Endothelial cell (in vitro differentiated cells): Measurements from ENCODE around the gene OVCH1. TPM values are rescaled to one million over a fixed set of nuclear protein-coding genes. Genes with fewer than 3 reads are reported as not detected.
A peak's percentile ranks its signal among the peaks of the same experiment; 100 is the strongest.

ENCODE experiments used
- DNase-seq: peaks from one replicate; pipeline ENCODE4 v3.0.0; 2021; ENCODE audit warnings: low spot score
- H3K27ac Mint-ChIP-seq: one replicate; pipeline ENCODE4 v1.8.0; 2021; ENCODE audit warnings: mixed read lengths, inconsistent platforms; ENCODE audit not compliant: unreplicated experiment
- H3K27me3 Mint-ChIP-seq: one replicate; pipeline ENCODE4 v1.8.0; 2021; ENCODE audit warnings: mild to moderate bottlenecking, moderate library complexity, mixed read lengths, inconsistent platforms; ENCODE audit not compliant: unreplicated experiment
- H3K36me3 Mint-ChIP-seq: one replicate; pipeline ENCODE4 v1.8.0; 2021; ENCODE audit warnings: mild to moderate bottlenecking, low read depth, mixed read lengths, inconsistent platforms; ENCODE audit not compliant: unreplicated experiment
- H3K4me1 Mint-ChIP-seq: one replicate; pipeline ENCODE4 v1.8.0; 2021; ENCODE audit warnings: mild to moderate bottlenecking, mixed read lengths, inconsistent platforms; ENCODE audit not compliant: unreplicated experiment
- H3K4me3 Mint-ChIP-seq: one replicate; pipeline ENCODE4 v1.8.0; 2021; ENCODE audit warnings: mild to moderate bottlenecking, mixed read lengths, inconsistent platforms; ENCODE audit not compliant: unreplicated experiment
- H3K9me3 Mint-ChIP-seq: one replicate; pipeline ENCODE4 v1.8.0; 2021; ENCODE audit warnings: mixed read lengths, inconsistent platforms; ENCODE audit not compliant: unreplicated experiment
- total RNA-seq: library from RNA; stranded (reverse); fragmentation: NEBNext Ultra II Directional; extraction: Animal tissue kit (Norgen Biotek cat#: 25700); gene quantifications from one replicate; pipeline ENCODE4 v1.2.1, GENCODE V29; 2021; ENCODE audit not compliant: unreplicated experiment
- TF ChIP-seq, protein P1 (sequence below): fragments of 200-600 bp; sonication (generic); IDR thresholded peaks from one replicate; pipeline ENCODE4 v1.5.0; 2021; ENCODE audit warnings: antibody characterized with exemption; ENCODE audit not compliant: unreplicated experiment

The OVCH1 gene
- total RNA-seq, 1 donor from 2014 or later = not detected

DNA sequence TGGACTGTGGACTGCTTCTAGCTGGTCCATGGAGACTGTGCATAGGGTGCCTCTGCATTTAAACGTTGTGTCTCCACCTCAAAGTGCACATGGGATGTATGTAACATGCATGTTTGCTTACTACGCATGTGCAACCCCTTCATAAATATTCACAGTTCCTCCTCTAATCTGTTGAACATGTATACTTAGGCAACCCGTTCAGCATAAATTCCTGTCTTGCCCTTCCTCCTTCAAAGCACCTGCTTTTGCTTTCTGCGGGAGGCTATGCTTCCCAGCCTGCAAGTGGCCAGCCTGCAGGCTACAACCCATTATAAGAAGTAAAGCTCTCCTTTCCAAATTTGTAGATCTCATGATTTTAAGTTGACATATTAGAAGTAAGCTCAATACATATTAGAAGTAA lies 33.0 kb upstream of the OVCH1 start:
- no peaks in the 10 kb centered on the region for H3K27me3 Mint-ChIP-seq

DNA sequence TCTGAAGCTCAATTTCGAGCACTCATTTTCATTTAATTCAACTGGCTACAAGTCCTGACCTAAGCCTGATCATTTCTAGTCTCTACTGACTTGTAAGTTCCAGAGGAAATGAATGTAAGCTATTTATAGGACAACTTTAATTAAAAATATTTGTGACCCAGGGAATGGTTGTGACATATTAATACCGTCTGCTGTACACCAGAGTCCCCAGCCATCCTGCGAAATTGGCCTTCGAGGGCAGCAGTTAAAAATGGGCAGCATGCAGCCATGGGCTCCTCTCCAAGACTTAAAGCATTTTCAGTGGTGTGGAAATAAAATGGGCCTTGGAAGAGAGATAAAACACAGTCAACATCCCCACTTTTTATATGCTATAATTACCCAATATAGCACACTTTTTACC lies 30.7 kb upstream of the OVCH1 start:
- H3K27ac Mint-ChIP-seq = no peak overlapping the region
- TF ChIP-seq, protein P1, sequence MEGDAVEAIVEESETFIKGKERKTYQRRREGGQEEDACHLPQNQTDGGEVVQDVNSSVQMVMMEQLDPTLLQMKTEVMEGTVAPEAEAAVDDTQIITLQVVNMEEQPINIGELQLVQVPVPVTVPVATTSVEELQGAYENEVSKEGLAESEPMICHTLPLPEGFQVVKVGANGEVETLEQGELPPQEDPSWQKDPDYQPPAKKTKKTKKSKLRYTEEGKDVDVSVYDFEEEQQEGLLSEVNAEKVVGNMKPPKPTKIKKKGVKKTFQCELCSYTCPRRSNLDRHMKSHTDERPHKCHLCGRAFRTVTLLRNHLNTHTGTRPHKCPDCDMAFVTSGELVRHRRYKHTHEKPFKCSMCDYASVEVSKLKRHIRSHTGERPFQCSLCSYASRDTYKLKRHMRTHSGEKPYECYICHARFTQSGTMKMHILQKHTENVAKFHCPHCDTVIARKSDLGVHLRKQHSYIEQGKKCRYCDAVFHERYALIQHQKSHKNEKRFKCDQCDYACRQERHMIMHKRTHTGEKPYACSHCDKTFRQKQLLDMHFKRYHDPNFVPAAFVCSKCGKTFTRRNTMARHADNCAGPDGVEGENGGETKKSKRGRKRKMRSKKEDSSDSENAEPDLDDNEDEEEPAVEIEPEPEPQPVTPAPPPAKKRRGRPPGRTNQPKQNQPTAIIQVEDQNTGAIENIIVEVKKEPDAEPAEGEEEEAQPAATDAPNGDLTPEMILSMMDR = no peak
- H3K27me3 Mint-ChIP-seq = no peaks in the 10 kb centered on the region
- no peak for DNase-seq
- no peaks in the 10 kb centered on the region for H3K9me3 Mint-ChIP-seq
- H3K4me1 Mint-ChIP-seq = no peaks in the 10 kb centered on the region
- H3K4me3 Mint-ChIP-seq = no peak overlapping the region
- no peaks in the 10 kb centered on the region for H3K36me3 Mint-ChIP-seq

More for the DNA sequence above, 33.0 kb upstream of the OVCH1 start:
- Mint-ChIP-seq H3K9me3 (no peaks in the 10 kb centered on the region), H3K4me3 (no peak overlapping the region), H3K36me3 (no peaks in the 10 kb centered on the region), H3K4me1 (no peaks in the 10 kb centered on the region), H3K27ac (no peak overlapping the region)
- TF ChIP-seq, protein P1 = no peak
- no peak for DNase-seq

- TF ChIP-seq, protein P1 = no peak
- Mint-ChIP-seq H3K27ac (no peak overlapping the region), H3K4me1 (no peaks in the 10 kb centered on the region), H3K9me3 (no peaks in the 10 kb centered on the region), H3K27me3 (no peaks in the 10 kb centered on the region), H3K4me3 (no peak overlapping the region), H3K36me3 (no peaks in the 10 kb centered on the region)
- DNase-seq = no peak
These were observed 24.5 kb upstream of the OVCH1 start for GRCh38 chr12:29521951-29522350.

- Mint-ChIP-seq H3K27ac (no peak overlapping the region), H3K4me1 (no peaks in the 10 kb centered on the region), H3K9me3 (no peaks in the 10 kb centered on the region), H3K4me3 (no peak overlapping the region), H3K27me3 (no peaks in the 10 kb centered on the region), H3K36me3 (no peaks in the 10 kb centered on the region)
- TF ChIP-seq, protein P1 = peak; percentile 82
- DNase-seq = peak; percentile 40
These were observed 22.2 kb upstream of the OVCH1 start for GRCh38 chr12:29519585-29520182.

- no peak overlapping the region for H3K27ac Mint-ChIP-seq
- no peaks in the 10 kb centered on the region for H3K36me3 Mint-ChIP-seq
- no peak overlapping the region for H3K4me3 Mint-ChIP-seq
These were observed 20.9 kb upstream of the OVCH1 start for GRCh38 chr12:29518407-29518806.

More at GRCh38 chr12:29518407-29518806, 20.9 kb upstream of the OVCH1 start:
- TF ChIP-seq, protein P1 = no peak
- Mint-ChIP-seq H3K9me3 (no peaks in the 10 kb centered on the region), H3K27me3 (no peaks in the 10 kb centered on the region), H3K4me1 (no peaks in the 10 kb centered on the region)
- DNase-seq = no peak
